K562 (cell line): ENCODE data around the gene ZNF541. TPM values are rescaled to one million over a fixed set of nuclear protein-coding genes. Genes with fewer than 3 reads are reported as not detected.

Experiments used
- ATAC-seq: fragments of 200-7000 bp; cut with Tn5 transposase; 3 replicates; pipeline ENCODE4 v1.9.1; 2020; ENCODE audit warnings: moderate library complexity
- BruUV-seq: library from RNA; stranded (reverse); fragments of 400-500 nt; replicated peaks from 2 replicates; lab custom pipeline; 2021; lab: Mats Ljungman, UMichigan
- CTCF ChIA-PET: fragments of 300-600 bp; formaldehyde crosslinking; extraction: SDS; loops from one replicate; lab custom pipeline; 2021; ENCODE audit warnings: low intra/inter-chr PET ratio; lab: Yijun Ruan, JAX
- POLR2A ChIA-PET: fragments of 300-600, 350-650 bp; sonication (Branson Sonifier 250); formaldehyde crosslinking; extraction: SDS; loops from one replicate; lab custom pipeline; 2021; ENCODE audit warnings: antibody characterized with exemption, inconsistent platforms; lab: Yijun Ruan, JAX
- DNase-seq, 4 experiments: peaks; one replicate each; pipeline versions ENCODE4 v3.0.0 to v3.0.0-alpha.2; 2011 to 2018; ENCODE audit warnings: low spot score in 3 of 4, mixed read lengths in 3 of 4; ENCODE audit errors: extremely low read depth in 1 of 4
- FAIRE-seq: peaks from 2 replicates; lab custom pipeline; 2011; peaks lifted over from hg19 to GRCh38; lab: Jason Lieb, UNC
- H2AFZ ChIP-seq: 2 replicates; pipeline ENCODE4 v1.6.0; 2011; ENCODE audit warnings: low read depth, low read length, control low read depth, inconsistent platforms
- H3K27ac ChIP-seq: fragments of 200-600 bp; 3 replicates; pipeline ENCODE4 v1.8.0; 2011; ENCODE audit warnings: low read depth, mild to moderate bottlenecking, control low read depth, inconsistent platforms, low read length, moderate library complexity, mixed read lengths; ENCODE audit errors: extremely low read depth
- H3K27me3 ChIP-seq, 2 experiments: fragments of 300-600 bp in 1 of 2; 2 replicates in 1 of 2; 3 replicates in 1 of 2; pipeline versions ENCODE4 v1.6.0 to v1.8.0; 2011; ENCODE audit warnings: inconsistent platforms in 2 of 2, low read length in 2 of 2, mild to moderate bottlenecking in 1 of 2, mixed read lengths in 1 of 2, moderate library complexity in 1 of 2; ENCODE audit not compliant: control insufficient read depth in 2 of 2, insufficient read depth in 2 of 2
- H3K36me3 ChIP-seq: fragments of 300-600 bp; 3 replicates; pipeline ENCODE4 v1.8.0; 2011; ENCODE audit warnings: mild to moderate bottlenecking, low read length, inconsistent platforms; ENCODE audit not compliant: control insufficient read depth, insufficient read depth
- H3K4me1 ChIP-seq, 2 experiments: fragments of 200-600 bp in 1 of 2; replicated peaks in 1 of 2; 2 replicates in 1 of 2; 3 replicates in 1 of 2; pipeline versions ENCODE4 v1.5.1 to v1.8.0; 2011; ENCODE audit warnings: inconsistent platforms in 2 of 2, low read length in 2 of 2, mild to moderate bottlenecking in 1 of 2, mixed read lengths in 1 of 2, moderate library complexity in 1 of 2; ENCODE audit not compliant: control insufficient read depth in 2 of 2, insufficient read depth in 2 of 2
- H3K4me2 ChIP-seq: 2 replicates; pipeline ENCODE4 v1.6.1; 2011; ENCODE audit warnings: low read length, control low read depth, inconsistent platforms, mixed read lengths; ENCODE audit not compliant: insufficient read depth
- H3K4me3 ChIP-seq: fragments of 200-600 bp; sonication (generic), shearing (Covaris generic); 2 replicates; pipeline ENCODE4 v1.5.1; 2016; ENCODE audit warnings: control low read depth, inconsistent platforms
- H3K79me2 ChIP-seq: fragments of 200-600 bp; 3 replicates; pipeline ENCODE4 v1.8.0; 2011; ENCODE audit warnings: low read length, inconsistent platforms; ENCODE audit not compliant: control insufficient read depth, insufficient read depth
- H3K9ac ChIP-seq, 2 experiments: 2 replicates each; pipeline versions ENCODE4 v1.6.0 to v1.6.1; 2011; ENCODE audit warnings: low read depth in 2 of 2, low read length in 2 of 2, control low read depth in 1 of 2, inconsistent platforms in 1 of 2, mild to moderate bottlenecking in 1 of 2, mixed read lengths in 1 of 2; ENCODE audit not compliant: insufficient read depth in 1 of 2
- H3K9me1 ChIP-seq: one replicate; pipeline ENCODE4 v1.6.0; 2011; ENCODE audit warnings: inconsistent platforms, mild to moderate bottlenecking, low read length, moderate library complexity; ENCODE audit not compliant: control insufficient read depth, insufficient read depth
- H3K9me3 ChIP-seq: replicated peaks from 2 replicates; pipeline ENCODE4 v1.5.1; 2011; ENCODE audit warnings: low read depth, low read length, inconsistent platforms; ENCODE audit not compliant: control insufficient read depth, insufficient read depth
- H4K20me1 ChIP-seq: replicated peaks from 2 replicates; pipeline ENCODE4 v1.6.1; 2011; ENCODE audit warnings: low read length, inconsistent platforms, mixed read lengths; ENCODE audit not compliant: control insufficient read depth, insufficient read depth
- CHD2 ChIP-seq: IDR thresholded peaks from 2 replicates; pipeline ENCODE4 v1.6.1; 2011; ENCODE audit warnings: low read depth, low read length
- HNRNPK ChIP-seq: fragments of 200-400 bp; formaldehyde crosslinking; IDR thresholded peaks from one replicate; pipeline ENCODE4 v1.6.1; 2018; ENCODE audit warnings: mild to moderate bottlenecking, low read depth, low read length; ENCODE audit not compliant: poor library complexity, severe bottlenecking
- KAT2B ChIP-seq: IDR thresholded peaks from one replicate; pipeline ENCODE4 v1.6.1; 2012; ENCODE audit warnings: low read depth, mild to moderate bottlenecking, control low read depth, inconsistent platforms, low read length, moderate library complexity
- L3MBTL2 ChIP-seq: fragments of 450-650 bp; IDR thresholded peaks from 2 replicates; pipeline ENCODE4 v1.6.1; 2016; ENCODE audit warnings: mild to moderate bottlenecking, moderate library complexity
- MCM5 ChIP-seq: fragments of 450-650 bp; IDR thresholded peaks from 2 replicates; pipeline ENCODE4 v1.6.1; 2016; ENCODE audit warnings: low read depth
- MED1 ChIP-seq: sonication (generic); formaldehyde crosslinking; IDR thresholded peaks from 2 replicates; pipeline ENCODE4 v1.8.1; 2023; ENCODE audit warnings: missing genetic modification reagents, borderline replicate concordance
- MIER1 ChIP-seq: fragments of 450-650 bp; IDR thresholded peaks from 2 replicates; pipeline ENCODE4 v1.6.1; 2016; ENCODE audit warnings: antibody characterized with exemption, mild to moderate bottlenecking, low read depth
- NFXL1 ChIP-seq: fragments of 450-650 bp; formaldehyde crosslinking; IDR thresholded peaks from 2 replicates; pipeline ENCODE4 v1.4.0; 2021; ENCODE audit warnings: mild to moderate bottlenecking
- PHB ChIP-seq: fragments of 250-450 bp; sonication (Bioruptor Pico); IDR thresholded peaks from 2 replicates; pipeline ENCODE4 v1.5.0; 2021
- SMARCC2 ChIP-seq: fragments of 450-650 bp; IDR thresholded peaks from 2 replicates; pipeline ENCODE4 v1.6.1; 2017; ENCODE audit warnings: antibody characterized with exemption, moderate library complexity, mild to moderate bottlenecking, low read depth
- TFAM ChIP-seq: fragments of 250-450 bp; sonication (Bioruptor Pico); conservative IDR thresholded peaks from 2 replicates; pipeline ENCODE4 v1.5.0; 2021; ENCODE audit warnings: mild to moderate bottlenecking, moderate library complexity
- THRAP3 ChIP-seq: fragments of 450-650 bp; IDR thresholded peaks from 2 replicates; pipeline ENCODE4 v1.6.1; 2016; ENCODE audit warnings: mild to moderate bottlenecking, inconsistent platforms, borderline replicate concordance
- ZNF699 ChIP-seq: fragments of 250-450 bp; sonication (Bioruptor Pico); IDR thresholded peaks from 2 replicates; pipeline ENCODE4 v1.8.0; 2021; ENCODE audit warnings: mild to moderate bottlenecking, moderate library complexity; ENCODE audit not compliant: insufficient replicate concordance
- WGBS: fragments of 100-300 bp; shearing (Covaris generic); methylation state at CpG from one replicate; pipeline ENCODE4 v1.1.6; 2016; ENCODE audit warnings: low coverage, mixed read lengths; ENCODE audit not compliant: insufficient coverage; ENCODE audit errors: missing lambda C conversion rate; 5-methylcytosine and 5-hydroxymethylcytosine counted together
- in situ Hi-C: fragments of 300-500 bp; cut with MboI; formaldehyde crosslinking; loops from 4 replicates; pipeline ENCODE4 v1.15.0; 2018; ENCODE audit warnings: inconsistent platforms, mixed read lengths
- intact Hi-C: fragments of 100-400 bp; cut with micrococcal nuclease; formaldehyde crosslinking; loops from 2 replicates; pipeline ENCODE4 v1.14.2; 2022
- polyA plus RNA-seq, 8 experiments: library from polyadenylated mRNA; depleted of rRNA in 4 of 8; stranded (reverse) in 5 of 8; unstranded in 3 of 8; fragments of >200 nt; fragmentation: Nextera tagmentation in 2 of 8; fragmentation: Illumina TruSeq in 1 of 8; extraction: Ambion mirVana in 2 of 8; extraction: Trizol in 1 of 8; gene quantifications; 2 replicates each; pipeline versions ENCODE4 v1.2.1 to v1.2.3, GENCODE V29; 2011 to 2014; ENCODE audit warnings: inconsistent platforms in 1 of 8, missing spikeins in 1 of 8
- total RNA-seq, 7 experiments: library from RNA; depleted of rRNA in 6 of 7; stranded (reverse); fragments of >200 nt in 6 of 7; fragmentation: Illumina TruSeq in 2 of 7; extraction: Trizol in 2 of 7; gene quantifications; 2 replicates each; pipeline versions ENCODE4 v1.2.1 to v1.2.3, GENCODE V29; 2011 to 2021; ENCODE audit warnings: low replicate concordance in 1 of 7
- TF ChIP-seq, protein P1 (sequence below): fragments of 150-350 bp; IDR thresholded peaks from 2 replicates; pipeline ENCODE4 v1.6.1; 2014; ENCODE audit warnings: low read depth, mild to moderate bottlenecking, low read length, borderline replicate concordance
- TF ChIP-seq, protein P2 (sequence below): sonication (generic); formaldehyde crosslinking; IDR thresholded peaks from 2 replicates; pipeline ENCODE4 v1.9.0; 2022; ENCODE audit warnings: mild to moderate bottlenecking, missing genetic modification reagents

Gene ZNF541
- total and polyA plus RNA-seq, 9 of the 15 experiments (the other 6 are each of a cell fraction or from before 2014, with no cell fraction given) = 0.04 to 0.11 (median 0.05) TPM; not detected in 1

- BruUV-seq = no TSS peak
Measured at GRCh38 chr19:47560999-47561398, 11.9 kb downstream of the ZNF541 start.

More at GRCh38 chr19:47560999-47561398, 11.9 kb downstream of the ZNF541 start:
- in situ Hi-C loops = no loop called here
- FAIRE-seq (no peak), DNase-seq (no peak), ATAC-seq (no peak)
- Histone ChIP-seq H3K27me3 (peaks cover 4 to 14% of the 10 kb centered on the region in 2 experiments; a peak in 4 of 5 replicates), H4K20me1 (no peaks in the 10 kb centered on the region; the same call in 1 of the 2 replicates), H3K9ac (no peak overlapping the region), H3K9me1 (no peaks in the 10 kb centered on the region), H3K9me3 (no peaks in the 10 kb centered on the region), H3K4me3 (no peak overlapping the region), H3K79me2 (no peaks in the 10 kb centered on the region), H3K4me1 (no peaks in the 10 kb centered on the region), H2AFZ (no peak overlapping the region), H3K4me2 (no peak overlapping the region), H3K27ac (no peak overlapping the region), H3K36me3 (no peaks in the 10 kb centered on the region)
- ChIA-PET CTCF (no interaction called here), POLR2A (interaction anchor here (0.6 to 0.9 kb wide), 3 partner anchors 11 to 35 kb away, joined by 3 read pairs; no protein-coding TSS in a partner anchor)
- intact Hi-C loops = no loop called here
- 32% methylated on average over 2 of the region's 2 CpGs for WGBS
- TF ChIP-seq THRAP3 = no peak
- TF ChIP-seq SMARCC2 = no peak
- no peak for TF ChIP-seq MIER1
- no peak for TF ChIP-seq NFXL1 (CRISPR knock-in tag)
- TF ChIP-seq MED1 = no peak
- TF ChIP-seq HNRNPK = no peak
- TF ChIP-seq L3MBTL2 = no peak
- no peak for TF ChIP-seq KAT2B
- TF ChIP-seq CHD2 = no peak
- TF ChIP-seq TFAM (CRISPR knock-in tag) = no peak
- no peak for TF ChIP-seq MCM5
- TF ChIP-seq, protein P1, sequence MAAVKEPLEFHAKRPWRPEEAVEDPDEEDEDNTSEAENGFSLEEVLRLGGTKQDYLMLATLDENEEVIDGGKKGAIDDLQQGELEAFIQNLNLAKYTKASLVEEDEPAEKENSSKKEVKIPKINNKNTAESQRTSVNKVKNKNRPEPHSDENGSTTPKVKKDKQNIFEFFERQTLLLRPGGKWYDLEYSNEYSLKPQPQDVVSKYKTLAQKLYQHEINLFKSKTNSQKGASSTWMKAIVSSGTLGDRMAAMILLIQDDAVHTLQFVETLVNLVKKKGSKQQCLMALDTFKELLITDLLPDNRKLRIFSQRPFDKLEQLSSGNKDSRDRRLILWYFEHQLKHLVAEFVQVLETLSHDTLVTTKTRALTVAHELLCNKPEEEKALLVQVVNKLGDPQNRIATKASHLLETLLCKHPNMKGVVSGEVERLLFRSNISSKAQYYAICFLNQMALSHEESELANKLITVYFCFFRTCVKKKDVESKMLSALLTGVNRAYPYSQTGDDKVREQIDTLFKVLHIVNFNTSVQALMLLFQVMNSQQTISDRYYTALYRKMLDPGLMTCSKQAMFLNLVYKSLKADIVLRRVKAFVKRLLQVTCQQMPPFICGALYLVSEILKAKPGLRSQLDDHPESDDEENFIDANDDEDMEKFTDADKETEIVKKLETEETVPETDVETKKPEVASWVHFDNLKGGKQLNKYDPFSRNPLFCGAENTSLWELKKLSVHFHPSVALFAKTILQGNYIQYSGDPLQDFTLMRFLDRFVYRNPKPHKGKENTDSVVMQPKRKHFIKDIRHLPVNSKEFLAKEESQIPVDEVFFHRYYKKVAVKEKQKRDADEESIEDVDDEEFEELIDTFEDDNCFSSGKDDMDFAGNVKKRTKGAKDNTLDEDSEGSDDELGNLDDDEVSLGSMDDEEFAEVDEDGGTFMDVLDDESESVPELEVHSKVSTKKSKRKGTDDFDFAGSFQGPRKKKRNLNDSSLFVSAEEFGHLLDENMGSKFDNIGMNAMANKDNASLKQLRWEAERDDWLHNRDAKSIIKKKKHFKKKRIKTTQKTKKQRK = no peak
- TF ChIP-seq ZNF699 (CRISPR knock-in tag) = no peak
- TF ChIP-seq PHB (CRISPR knock-in tag) = no peak
- TF ChIP-seq, protein P2, sequence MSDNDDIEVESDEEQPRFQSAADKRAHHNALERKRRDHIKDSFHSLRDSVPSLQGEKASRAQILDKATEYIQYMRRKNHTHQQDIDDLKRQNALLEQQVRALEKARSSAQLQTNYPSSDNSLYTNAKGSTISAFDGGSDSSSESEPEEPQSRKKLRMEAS (CRISPR knock-in tag) = no peak
- TF ChIP-seq, all 486 proteins: peak for 0
